ENCODE data around the gene ALX4. TPM values are rescaled to one million over a fixed set of nuclear protein-coding genes. Genes with fewer than 3 reads are reported as not detected.

Gene ALX4
- total RNA-seq, 2 donors from 2014 or later: not detected

- no peak for DNase-seq (ENCODE audit: low spot score)
- intact Hi-C loops (cut with DNase I): no loop called here
These were observed 49.9 kb downstream of the ALX4 start for GRCh38 chr11:44260081-44260480.

- DNase-seq (ENCODE audit: low spot score): no peak
- intact Hi-C loops (cut with DNase I): no loop called here
These were observed 51.0 kb downstream of the ALX4 start for GRCh38 chr11:44258839-44259420.

GRCh38 chr11:44258190-44258489, 51.8 kb downstream of the ALX4 start:
- no peak for DNase-seq (ENCODE audit: low spot score)
- intact Hi-C loops (cut with DNase I): no loop called here

- no peak for DNase-seq (ENCODE audit: low spot score)
These were observed 52.4 kb downstream of the ALX4 start for GRCh38 chr11:44257338-44258189.

GRCh38 chr11:44256673-44257291, 53.2 kb downstream of the ALX4 start:
- intact Hi-C loops (cut with DNase I): no loop called here
- no peak for DNase-seq (ENCODE audit: low spot score)

More at GRCh38 chr11:44257338-44258189, 52.4 kb downstream of the ALX4 start:
- intact Hi-C loops (cut with DNase I): no loop called here

GRCh38 chr11:44255406-44256071, 54.4 kb downstream of the ALX4 start:
- no peak for DNase-seq (ENCODE audit: low spot score)
- intact Hi-C loops (cut with DNase I): no loop called here

- DNase-seq (ENCODE audit: low spot score): no peak
- intact Hi-C loops (cut with DNase I): no loop called here
These were observed 56.8 kb downstream of the ALX4 start for GRCh38 chr11:44252999-44253602.

- intact Hi-C loops (cut with DNase I): no loop called here
- DNase-seq (ENCODE audit: low spot score): no peak
These were observed 59.5 kb downstream of the ALX4 start for GRCh38 chr11:44250421-44250820.

- no peak for DNase-seq (ENCODE audit: low spot score)
- intact Hi-C loops (cut with DNase I): no loop called here
These were observed 61.8 kb downstream of the ALX4 start for GRCh38 chr11:44248109-44248508.

- intact Hi-C loops (cut with DNase I): no loop called here
- DNase-seq (ENCODE audit: low spot score): peak; percentile 29
These were observed 62.4 kb downstream of the ALX4 start for GRCh38 chr11:44247508-44247907.

- peak; percentile 80 for DNase-seq (ENCODE audit: low spot score)
- intact Hi-C loops (cut with DNase I): no loop called here
These were observed 63.2 kb downstream of the ALX4 start for GRCh38 chr11:44246726-44247125.

- no peak for DNase-seq (ENCODE audit: low spot score)
- intact Hi-C loops (cut with DNase I): loop anchor here in 1 of 2 donors (1.0 to 5.0 kb wide), 2 partner anchors 17 to 922 kb away; no protein-coding TSS in a partner anchor
These were observed 65.2 kb downstream of the ALX4 start for GRCh38 chr11:44244639-44245310.

- intact Hi-C loops (cut with DNase I): loop anchor here in 1 of 2 donors (1.0 to 5.0 kb wide), 2 partner anchors 16 to 921 kb away; no protein-coding TSS in a partner anchor
- DNase-seq (ENCODE audit: low spot score): no peak
These were observed 66.2 kb downstream of the ALX4 start for GRCh38 chr11:44243595-44244343.

GRCh38 chr11:44243086-44243485, 66.9 kb downstream of the ALX4 start:
- no peak for DNase-seq (ENCODE audit: low spot score)
- intact Hi-C loops (cut with DNase I): loop anchor here in 1 of 2 donors (5.0 kb wide), 1 partner anchor 921 kb away; no protein-coding TSS in a partner anchor

GRCh38 chr11:44241851-44242250, 68.1 kb downstream of the ALX4 start:
- DNase-seq (ENCODE audit: low spot score): no peak
- intact Hi-C loops (cut with DNase I): loop anchor here in 1 of 2 donors (5.0 kb wide), 1 partner anchor 920 kb away; no protein-coding TSS in a partner anchor

- no peak for DNase-seq (ENCODE audit: low spot score)
- intact Hi-C loops (cut with DNase I): no loop called here
These were observed 72.8 kb downstream of the ALX4 start for GRCh38 chr11:44237156-44237555.

GRCh38 chr11:44236296-44236695, 73.6 kb downstream of the ALX4 start:
- intact Hi-C loops (cut with DNase I): no loop called here
- no peak for DNase-seq (ENCODE audit: low spot score)

- DNase-seq (ENCODE audit: low spot score): no peak
- intact Hi-C loops (cut with DNase I): no loop called here
These were observed 74.2 kb downstream of the ALX4 start for GRCh38 chr11:44235765-44236201.

Data from posterior vena cava (tissue), 2 donors.